GM12865 (cell line): ENCODE data around the gene QSER1.

Source experiments
- DNase-seq: peaks from one replicate; pipeline ENCODE4 v3.0.0; 2010; ENCODE audit warnings: low read depth
- H3K4me3 ChIP-seq: 2 replicates; pipeline ENCODE4 v1.5.1; 2011; ENCODE audit warnings: mild to moderate bottlenecking, low read depth, low read length, control low read depth
- CTCF ChIP-seq: IDR thresholded peaks from 2 replicates; pipeline ENCODE4 v1.5.1; 2011; ENCODE audit warnings: low read length, control low read depth, low read depth, inconsistent platforms; ENCODE audit not compliant: insufficient read depth; ENCODE audit errors: missing control alignments

The QSER1 gene

GRCh38 chr11:32916361-32916760 lies 23.8 kb downstream of the QSER1 start:
- H3K4me3 ChIP-seq = no peak overlapping the region
- no peak for DNase-seq
- TF ChIP-seq CTCF = no peak

- DNase-seq = no peak
- no peak overlapping the region for H3K4me3 ChIP-seq
- TF ChIP-seq CTCF = no peak
Observed at GRCh38 chr11:32916994-32917393, 24.4 kb downstream of the QSER1 start.

GRCh38 chr11:32918427-32918826 lies 25.8 kb downstream of the QSER1 start:
- no peak overlapping the region for H3K4me3 ChIP-seq
- DNase-seq = no peak
- TF ChIP-seq CTCF = no peak

GRCh38 chr11:32919338-32919737 lies 26.7 kb downstream of the QSER1 start:
- no peak for DNase-seq
- no peak overlapping the region for H3K4me3 ChIP-seq
- no peak for TF ChIP-seq CTCF

- no peak for TF ChIP-seq CTCF
- no peak overlapping the region for H3K4me3 ChIP-seq
- no peak for DNase-seq
Observed at GRCh38 chr11:32920570-32920969, 28.0 kb downstream of the QSER1 start.

GRCh38 chr11:32921204-32921603 lies 28.6 kb downstream of the QSER1 start:
- no peak for DNase-seq
- no peak overlapping the region for H3K4me3 ChIP-seq
- no peak for TF ChIP-seq CTCF

- H3K4me3 ChIP-seq = no peak overlapping the region
- DNase-seq = no peak
- no peak for TF ChIP-seq CTCF
Observed at GRCh38 chr11:32931606-32932005, 39.0 kb downstream of the QSER1 start.
